Liver (tissue), 9 donors: ENCODE results near the gene MYO18A. TPM values are rescaled to one million over a fixed set of nuclear protein-coding genes. Genes with fewer than 3 reads are reported as not detected.

Experiments used
- DNase-seq: peaks from one replicate; pipeline ENCODE4 v3.0.0-alpha.2; 2017; ENCODE audit warnings: low spot score
- H3K27ac ChIP-seq, 2 donors: one replicate each; pipeline ENCODE4 v1.7.0; 2013; ENCODE audit warnings: inconsistent platforms in 2 of 2, low read length in 2 of 2, control low read depth in 1 of 2, low read depth in 1 of 2, mild to moderate bottlenecking in 1 of 2
- H3K27me3 ChIP-seq, 4 donors: one replicate each; pipeline versions ENCODE4 v1.6.1 to v1.7.0; 2013; ENCODE audit warnings: low read length in 3 of 4, inconsistent platforms in 1 of 4, mild to moderate bottlenecking in 1 of 4, moderate library complexity in 1 of 4; ENCODE audit not compliant: control insufficient read depth in 4 of 4, insufficient read depth in 4 of 4
- H3K36me3 ChIP-seq, 4 donors: one replicate each; pipeline versions ENCODE4 v1.6.1 to v1.7.0; 2013; ENCODE audit warnings: low read length in 3 of 4, mild to moderate bottlenecking in 3 of 4, low read depth in 1 of 4, moderate library complexity in 1 of 4; ENCODE audit not compliant: control insufficient read depth in 4 of 4, insufficient read depth in 3 of 4
- H3K4me1 ChIP-seq, 4 donors: one replicate each; pipeline versions ENCODE4 v1.6.1 to v1.7.0; 2013; ENCODE audit warnings: low read length in 3 of 4, mild to moderate bottlenecking in 3 of 4, moderate library complexity in 1 of 4; ENCODE audit not compliant: control insufficient read depth in 4 of 4, insufficient read depth in 4 of 4
- H3K4me3 ChIP-seq, 3 donors: one replicate each; pipeline versions ENCODE4 v1.6.1 to v1.7.0; 2013; ENCODE audit warnings: low read length in 3 of 3, control low read depth in 1 of 3, low read depth in 1 of 3, mild to moderate bottlenecking in 1 of 3
- H3K9ac ChIP-seq, 2 donors: one replicate each; pipeline ENCODE4 v1.7.0; 2013; ENCODE audit warnings: low read length in 2 of 2, mild to moderate bottlenecking in 2 of 2, moderate library complexity in 2 of 2, control low read depth in 1 of 2, low read depth in 1 of 2
- H3K9me3 ChIP-seq, 4 donors: one replicate each; pipeline versions ENCODE4 v1.6.1 to v1.7.0; 2013; ENCODE audit warnings: low read length in 3 of 4; ENCODE audit not compliant: control insufficient read depth in 4 of 4
- CTCF ChIP-seq: fragments of 150-350 bp; IDR thresholded peaks from 2 replicates; pipeline ENCODE4 v1.5.1; 2017; ENCODE audit warnings: improper control_type of control experiment, low read depth, low read length; ENCODE audit not compliant: missing input control
- EGR1 ChIP-seq, 2 donors: IDR thresholded peaks; 2 replicates each; pipeline ENCODE4 v1.6.1; 2016 to 2018; ENCODE audit warnings: antibody characterized with exemption in 2 of 2, low read depth in 2 of 2
- FOXA1 ChIP-seq: IDR thresholded peaks from 2 replicates; pipeline ENCODE4 v1.6.1; 2016; ENCODE audit warnings: antibody characterized with exemption
- FOXA2 ChIP-seq: IDR thresholded peaks from 2 replicates; pipeline ENCODE4 v1.6.1; 2016; ENCODE audit warnings: antibody characterized with exemption
- GABPA ChIP-seq, 2 donors: IDR thresholded peaks in 1 of 2; conservative IDR thresholded peaks in 1 of 2; 2 replicates each; pipeline ENCODE4 v1.6.1; 2016; ENCODE audit warnings: antibody characterized with exemption in 2 of 2, mild to moderate bottlenecking in 1 of 2, moderate library complexity in 1 of 2
- HNF4A ChIP-seq, 2 donors: conservative IDR thresholded peaks; 2 replicates each; pipeline ENCODE4 v1.6.1; 2016; ENCODE audit warnings: antibody characterized with exemption in 2 of 2, mild to moderate bottlenecking in 2 of 2
- HNF4G ChIP-seq: IDR thresholded peaks from 2 replicates; pipeline ENCODE4 v1.6.1; 2016; ENCODE audit warnings: antibody characterized with exemption
- JUND ChIP-seq, 2 donors: IDR thresholded peaks; 2 replicates each; pipeline ENCODE4 v1.6.1; 2016; ENCODE audit warnings: antibody characterized with exemption in 2 of 2
- NR2F2 ChIP-seq: IDR thresholded peaks from 2 replicates; pipeline ENCODE4 v1.6.1; 2016; ENCODE audit warnings: antibody characterized with exemption
- RAD21 ChIP-seq, 2 donors: IDR thresholded peaks; 2 replicates each; pipeline ENCODE4 v1.6.1; 2016; ENCODE audit warnings: antibody characterized with exemption in 2 of 2, mild to moderate bottlenecking in 2 of 2
- REST ChIP-seq: IDR thresholded peaks from 2 replicates; pipeline ENCODE4 v1.6.1; 2016; ENCODE audit warnings: antibody characterized with exemption, mild to moderate bottlenecking
- RXRA ChIP-seq, 2 donors: IDR thresholded peaks; 2 replicates each; pipeline ENCODE4 v1.6.1; 2017 to 2018; ENCODE audit warnings: antibody characterized with exemption in 2 of 2, mild to moderate bottlenecking in 1 of 2
- SP1 ChIP-seq: IDR thresholded peaks from 2 replicates; pipeline ENCODE4 v1.6.1; 2018; ENCODE audit warnings: antibody characterized with exemption, mild to moderate bottlenecking
- TAF1 ChIP-seq: conservative IDR thresholded peaks from 2 replicates; pipeline ENCODE4 v1.6.1; 2016; ENCODE audit warnings: antibody characterized with exemption, mild to moderate bottlenecking
- YY1 ChIP-seq: IDR thresholded peaks from 2 replicates; pipeline ENCODE4 v1.6.1; 2016; ENCODE audit warnings: antibody characterized with exemption, mild to moderate bottlenecking
- WGBS: extraction: QIAGEN DNeasy Blood & Tissue Kit; methylation state at CpG from one replicate; pipeline ENCODE4 v1.1.7; 2013; 5-methylcytosine and 5-hydroxymethylcytosine counted together
- polyA plus RNA-seq, 2 donors: library from polyadenylated mRNA; stranded (reverse) in 1 of 2; unstranded in 1 of 2; fragments of 200-250 nt in 1 of 2; fragments of >200 nt in 1 of 2; fragmentation: Nextera tagmentation in 1 of 2; extraction: Ambion mirVana in 1 of 2; gene quantifications; one replicate each; pipeline versions ENCODE4 v1.2.1 to v1.2.3, GENCODE V29; 2013 to 2015
- total RNA-seq, 2 donors: library from RNA; depleted of rRNA; stranded (reverse); fragments of >200 nt; gene quantifications; one replicate each; pipeline ENCODE4 v1.2.3, GENCODE V29; 2014
- TF ChIP-seq, protein P1 (sequence below): IDR thresholded peaks from 2 replicates; pipeline ENCODE4 v1.6.1; 2016; ENCODE audit warnings: antibody characterized with exemption
- TF ChIP-seq, protein P2 (sequence below): IDR thresholded peaks from 2 replicates; pipeline ENCODE4 v1.6.1; 2016; ENCODE audit warnings: antibody characterized with exemption
- TF ChIP-seq, protein P3 (sequence below): IDR thresholded peaks from 2 replicates; pipeline ENCODE4 v1.6.1; 2016; ENCODE audit warnings: antibody characterized with exemption
- donor health status: healthy.
- donor health status: healthy.
- donor health status: healthy.
- donor health status: healthy.
- donor health status: healthy.

MYO18A gene
- total and polyA plus RNA-seq, 4 donors, result 26.3 to 81.6 (median 37.3) TPM

DNA sequence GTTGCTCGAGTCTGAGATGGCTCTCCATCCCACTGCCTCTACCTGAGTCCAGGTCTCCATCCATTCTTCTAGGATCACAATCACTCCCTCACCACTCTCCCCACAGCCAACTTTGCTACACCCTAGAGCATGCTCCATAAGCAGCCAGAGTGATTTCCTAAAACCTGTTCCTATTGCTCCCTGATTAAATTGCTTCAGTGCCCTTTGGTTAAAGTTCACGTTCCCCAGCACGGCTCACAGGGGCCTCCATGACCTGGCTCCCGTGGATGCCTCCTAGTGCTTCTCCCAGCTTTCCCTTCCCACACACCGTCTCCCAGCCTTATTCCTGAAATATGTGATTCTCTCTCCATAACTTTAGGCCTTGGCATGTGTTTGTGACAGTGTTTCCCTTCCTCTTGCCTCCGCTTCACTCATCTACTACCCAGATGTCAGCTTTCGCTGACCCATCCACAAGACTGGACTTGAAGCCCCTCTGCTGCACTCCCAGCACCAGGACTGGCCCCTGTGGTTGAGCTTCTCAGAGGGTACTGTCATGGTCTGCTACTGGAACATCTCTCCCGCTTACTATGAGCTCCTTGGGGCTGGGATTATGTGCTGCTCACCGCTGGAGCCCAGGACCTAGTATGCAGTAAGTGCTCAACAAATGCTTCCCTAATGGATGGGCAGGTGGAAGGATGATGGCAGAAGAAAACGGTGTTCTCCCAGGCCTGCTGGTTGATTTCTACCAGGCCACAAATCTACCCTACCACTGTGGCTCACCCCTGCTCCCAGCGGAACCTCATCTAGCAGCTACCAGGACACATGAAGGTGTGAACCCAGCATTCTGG, 17.9 kb downstream of the MYO18A start:
- Histone ChIP-seq H3K4me1 (peaks cover 53 to 84% (median 71%) of the 10 kb centered on the region in 4 donors), H3K9ac (peak overlapping the region in 1 of 2 donors; percentile 4), H3K27me3 (no peaks in the 10 kb centered on the region), H3K27ac (peak overlapping the region; percentile 74 to 86), H3K4me3 (no peak overlapping the region), H3K36me3 (peaks cover 5 to 12% (median 8%) of the 10 kb centered on the region in 4 donors), H3K9me3 (no peaks in the 10 kb centered on the region)
- 70% methylated on average over 11 of the region's 11 CpGs for WGBS
- DNase-seq, result no peak
- TF ChIP-seq HNF4G, result peak; percentile 63
- TF ChIP-seq SP1, result peak; percentile 82
- peak; percentile 34 for TF ChIP-seq NR2F2
- peak in 1 of 2 donors; percentile 47 for TF ChIP-seq GABPA (IDR thresholded peaks at IDR 0.05 in 1 of 2, conservative IDR thresholded peaks at IDR 0.05 in 1 of 2)
- no peak for TF ChIP-seq EGR1 (IDR thresholded peaks at IDR 0.05; ENCODE audit: low read depth in 2 of 2)
- TF ChIP-seq RXRA (IDR thresholded peaks at IDR 0.05), result peak; percentile 90 to 95
- TF ChIP-seq, protein P1, sequence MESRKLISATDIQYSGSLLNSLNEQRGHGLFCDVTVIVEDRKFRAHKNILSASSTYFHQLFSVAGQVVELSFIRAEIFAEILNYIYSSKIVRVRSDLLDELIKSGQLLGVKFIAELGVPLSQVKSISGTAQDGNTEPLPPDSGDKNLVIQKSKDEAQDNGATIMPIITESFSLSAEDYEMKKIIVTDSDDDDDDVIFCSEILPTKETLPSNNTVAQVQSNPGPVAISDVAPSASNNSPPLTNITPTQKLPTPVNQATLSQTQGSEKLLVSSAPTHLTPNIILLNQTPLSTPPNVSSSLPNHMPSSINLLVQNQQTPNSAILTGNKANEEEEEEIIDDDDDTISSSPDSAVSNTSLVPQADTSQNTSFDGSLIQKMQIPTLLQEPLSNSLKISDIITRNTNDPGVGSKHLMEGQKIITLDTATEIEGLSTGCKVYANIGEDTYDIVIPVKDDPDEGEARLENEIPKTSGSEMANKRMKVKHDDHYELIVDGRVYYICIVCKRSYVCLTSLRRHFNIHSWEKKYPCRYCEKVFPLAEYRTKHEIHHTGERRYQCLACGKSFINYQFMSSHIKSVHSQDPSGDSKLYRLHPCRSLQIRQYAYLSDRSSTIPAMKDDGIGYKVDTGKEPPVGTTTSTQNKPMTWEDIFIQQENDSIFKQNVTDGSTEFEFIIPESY, result peak; percentile 79
- TF ChIP-seq, protein P2, sequence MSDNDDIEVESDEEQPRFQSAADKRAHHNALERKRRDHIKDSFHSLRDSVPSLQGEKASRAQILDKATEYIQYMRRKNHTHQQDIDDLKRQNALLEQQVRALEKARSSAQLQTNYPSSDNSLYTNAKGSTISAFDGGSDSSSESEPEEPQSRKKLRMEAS, result peak; percentile 83
- TF ChIP-seq CTCF, result no peak
- TF ChIP-seq RAD21 (IDR thresholded peaks at IDR 0.05), result peak; percentile 22 to 55
- no peak for TF ChIP-seq TAF1
- peak; percentile 16 for TF ChIP-seq FOXA1
- peak; percentile 84 for TF ChIP-seq YY1
- TF ChIP-seq, protein P3, sequence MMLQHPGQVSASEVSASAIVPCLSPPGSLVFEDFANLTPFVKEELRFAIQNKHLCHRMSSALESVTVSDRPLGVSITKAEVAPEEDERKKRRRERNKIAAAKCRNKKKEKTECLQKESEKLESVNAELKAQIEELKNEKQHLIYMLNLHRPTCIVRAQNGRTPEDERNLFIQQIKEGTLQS, result no peak
- peak; percentile 65 for TF ChIP-seq REST
- TF ChIP-seq JUND (IDR thresholded peaks at IDR 0.05), result peak in 1 of 2 donors; percentile 48
- TF ChIP-seq HNF4A (conservative IDR thresholded peaks at IDR 0.05), result peak; percentile 91 to 97
- TF ChIP-seq FOXA2, result peak; percentile 54
